ENCODE results near the gene SPATA32.

Gene SPATA32

DNA sequence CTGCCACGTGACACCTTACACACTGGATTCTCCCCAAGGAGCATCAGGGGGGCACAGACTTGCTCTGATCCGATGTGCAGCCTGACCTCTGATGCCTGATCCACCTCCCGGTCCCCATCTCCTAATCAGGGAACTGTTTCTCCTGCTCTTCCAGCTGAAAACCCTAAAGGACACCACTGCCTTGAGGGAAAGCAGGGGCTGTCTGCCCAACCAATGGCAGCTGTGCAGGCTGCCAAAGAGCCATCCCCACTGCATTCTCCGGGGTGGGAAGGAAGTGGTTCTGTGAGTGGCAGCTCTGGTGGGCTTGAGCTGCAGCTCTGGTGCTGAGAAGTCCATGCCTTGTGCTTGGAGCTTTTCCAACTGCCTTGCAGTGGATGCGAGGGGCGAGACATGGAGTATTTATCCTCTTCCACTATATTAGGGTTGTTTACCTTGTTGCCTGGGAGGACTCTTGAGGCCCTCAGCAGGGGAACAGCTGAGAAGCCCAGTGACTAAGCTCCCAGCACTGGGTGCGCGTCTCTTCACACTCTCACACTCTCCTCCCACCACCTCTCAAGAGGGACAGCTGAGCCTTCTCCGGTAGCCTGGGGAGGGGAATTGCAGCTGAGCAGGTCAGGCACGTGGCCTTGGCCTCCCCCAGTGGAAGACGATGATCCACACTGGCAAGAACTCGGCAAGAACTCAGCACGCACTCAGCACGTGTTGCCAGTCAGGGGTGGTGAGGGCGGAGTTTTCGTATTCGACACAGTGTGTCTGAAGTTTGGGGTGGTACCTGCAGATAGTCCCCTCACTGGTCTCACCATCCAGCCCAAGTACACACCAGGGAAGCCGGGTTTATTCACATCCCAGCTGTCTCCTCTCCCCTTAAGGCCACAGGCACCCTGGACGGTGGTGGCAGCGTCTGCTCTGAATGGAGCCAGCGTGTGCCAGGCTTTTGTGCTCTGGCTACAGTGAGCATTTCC lies 21.1 kb upstream of the SPATA32 start:
- no peak overlapping the region for H3K4me2 ChIP-seq
- H3K36me3 ChIP-seq (ENCODE audit: insufficient read depth) = peaks cover 3% of the 10 kb centered on the region; the same call in 1 of the 2 replicates
- TF ChIP-seq, protein P1, sequence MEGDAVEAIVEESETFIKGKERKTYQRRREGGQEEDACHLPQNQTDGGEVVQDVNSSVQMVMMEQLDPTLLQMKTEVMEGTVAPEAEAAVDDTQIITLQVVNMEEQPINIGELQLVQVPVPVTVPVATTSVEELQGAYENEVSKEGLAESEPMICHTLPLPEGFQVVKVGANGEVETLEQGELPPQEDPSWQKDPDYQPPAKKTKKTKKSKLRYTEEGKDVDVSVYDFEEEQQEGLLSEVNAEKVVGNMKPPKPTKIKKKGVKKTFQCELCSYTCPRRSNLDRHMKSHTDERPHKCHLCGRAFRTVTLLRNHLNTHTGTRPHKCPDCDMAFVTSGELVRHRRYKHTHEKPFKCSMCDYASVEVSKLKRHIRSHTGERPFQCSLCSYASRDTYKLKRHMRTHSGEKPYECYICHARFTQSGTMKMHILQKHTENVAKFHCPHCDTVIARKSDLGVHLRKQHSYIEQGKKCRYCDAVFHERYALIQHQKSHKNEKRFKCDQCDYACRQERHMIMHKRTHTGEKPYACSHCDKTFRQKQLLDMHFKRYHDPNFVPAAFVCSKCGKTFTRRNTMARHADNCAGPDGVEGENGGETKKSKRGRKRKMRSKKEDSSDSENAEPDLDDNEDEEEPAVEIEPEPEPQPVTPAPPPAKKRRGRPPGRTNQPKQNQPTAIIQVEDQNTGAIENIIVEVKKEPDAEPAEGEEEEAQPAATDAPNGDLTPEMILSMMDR (conservative IDR thresholded peaks at IDR 0.05; ENCODE audit: low read depth, low read length) = no peak
- H2AFZ ChIP-seq (ENCODE audit: low read depth) = no peak overlapping the region
- no peaks in the 10 kb centered on the region for H4K20me1 ChIP-seq (ENCODE audit: insufficient read depth)
- peaks cover 1% of the 10 kb centered on the region for H3K4me1 ChIP-seq (ENCODE audit: low read depth, poor library complexity, severe bottlenecking)
- no peak overlapping the region for H3K27ac ChIP-seq
- no peaks in the 10 kb centered on the region for H3K27me3 ChIP-seq (ENCODE audit: insufficient read depth, low read depth)
- H3K79me2 ChIP-seq (ENCODE audit: insufficient read depth, low read depth) = no peaks in the 10 kb centered on the region
- no peak overlapping the region for H3K9ac ChIP-seq
- H3K4me3 ChIP-seq (IDR thresholded peaks at IDR 0.05; ENCODE audit: insufficient read depth, low read depth, low read length) = no peak overlapping the region

DNA sequence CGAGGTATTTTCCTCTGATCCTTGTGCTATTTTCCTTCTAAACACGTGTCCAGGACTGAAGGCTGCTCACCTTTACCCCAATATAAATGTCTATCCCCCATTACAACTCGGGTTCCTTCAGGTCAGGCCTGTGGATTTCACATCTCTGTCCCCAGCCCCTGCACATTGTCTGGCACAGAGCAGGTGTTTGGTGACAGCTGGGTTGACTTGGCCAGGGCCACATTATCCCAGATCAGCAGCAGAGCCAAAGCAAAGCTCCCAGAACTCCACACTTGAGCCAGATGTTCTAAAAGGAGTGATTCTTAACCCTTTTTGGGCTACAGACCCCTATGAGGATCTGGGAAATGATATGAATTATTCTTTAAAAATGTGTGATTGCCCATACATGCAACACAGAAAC lies 18.0 kb upstream of the SPATA32 start:
- no peak overlapping the region for H3K4me3 ChIP-seq (IDR thresholded peaks at IDR 0.05; ENCODE audit: insufficient read depth, low read depth, low read length)
- TF ChIP-seq, protein P1 (conservative IDR thresholded peaks at IDR 0.05; ENCODE audit: low read depth, low read length) = no peak
- H4K20me1 ChIP-seq (ENCODE audit: insufficient read depth) = no peaks in the 10 kb centered on the region
- peaks cover 3% of the 10 kb centered on the region; the same call in 1 of the 2 replicates for H3K36me3 ChIP-seq (ENCODE audit: insufficient read depth)
- no peak overlapping the region for H3K27ac ChIP-seq
- no peaks in the 10 kb centered on the region for H3K79me2 ChIP-seq (ENCODE audit: insufficient read depth, low read depth)
- no peak overlapping the region for H3K4me2 ChIP-seq
- H2AFZ ChIP-seq (ENCODE audit: low read depth) = no peak overlapping the region
- H3K27me3 ChIP-seq (ENCODE audit: insufficient read depth, low read depth) = no peaks in the 10 kb centered on the region
- H3K9ac ChIP-seq = no peak overlapping the region
- H3K4me1 ChIP-seq (ENCODE audit: low read depth, poor library complexity, severe bottlenecking) = peaks cover 13% of the 10 kb centered on the region

DNA sequence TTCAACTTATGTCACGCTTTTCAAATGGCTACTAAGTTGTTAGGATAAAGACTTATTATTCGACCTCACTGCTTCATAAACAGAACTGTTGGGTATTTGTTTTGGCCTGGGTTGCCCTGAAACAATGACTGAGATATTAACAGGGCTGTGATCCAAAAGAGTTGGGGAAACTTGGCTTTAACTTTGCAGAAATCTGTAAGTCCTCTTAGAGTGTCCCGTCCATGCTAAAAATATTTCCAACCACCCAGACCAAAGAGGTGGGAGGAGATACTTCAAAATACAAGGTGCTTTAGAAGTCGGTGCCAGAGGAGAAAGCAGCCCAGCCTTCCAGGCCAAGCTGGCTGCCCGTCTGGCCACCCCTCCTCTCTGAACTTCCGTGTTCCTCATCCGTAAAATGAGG lies 16.1 kb upstream of the SPATA32 start:
- H3K9ac ChIP-seq = no peak overlapping the region
- H3K4me3 ChIP-seq (IDR thresholded peaks at IDR 0.05; ENCODE audit: insufficient read depth, low read depth, low read length) = no peak overlapping the region
- TF ChIP-seq, protein P1 (conservative IDR thresholded peaks at IDR 0.05; ENCODE audit: low read depth, low read length) = no peak
- H3K4me1 ChIP-seq (ENCODE audit: low read depth, poor library complexity, severe bottlenecking) = peaks cover 13% of the 10 kb centered on the region
- H2AFZ ChIP-seq (ENCODE audit: low read depth) = no peak overlapping the region
- H3K36me3 ChIP-seq (ENCODE audit: insufficient read depth) = no peaks in the 10 kb centered on the region
- no peaks in the 10 kb centered on the region for H3K27me3 ChIP-seq (ENCODE audit: insufficient read depth, low read depth)
- H4K20me1 ChIP-seq (ENCODE audit: insufficient read depth) = no peaks in the 10 kb centered on the region
- no peaks in the 10 kb centered on the region for H3K79me2 ChIP-seq (ENCODE audit: insufficient read depth, low read depth)
- H3K4me2 ChIP-seq = no peak overlapping the region
- H3K27ac ChIP-seq = peak overlapping the region; percentile 32; the same call in 1 of the 2 replicates

DNA sequence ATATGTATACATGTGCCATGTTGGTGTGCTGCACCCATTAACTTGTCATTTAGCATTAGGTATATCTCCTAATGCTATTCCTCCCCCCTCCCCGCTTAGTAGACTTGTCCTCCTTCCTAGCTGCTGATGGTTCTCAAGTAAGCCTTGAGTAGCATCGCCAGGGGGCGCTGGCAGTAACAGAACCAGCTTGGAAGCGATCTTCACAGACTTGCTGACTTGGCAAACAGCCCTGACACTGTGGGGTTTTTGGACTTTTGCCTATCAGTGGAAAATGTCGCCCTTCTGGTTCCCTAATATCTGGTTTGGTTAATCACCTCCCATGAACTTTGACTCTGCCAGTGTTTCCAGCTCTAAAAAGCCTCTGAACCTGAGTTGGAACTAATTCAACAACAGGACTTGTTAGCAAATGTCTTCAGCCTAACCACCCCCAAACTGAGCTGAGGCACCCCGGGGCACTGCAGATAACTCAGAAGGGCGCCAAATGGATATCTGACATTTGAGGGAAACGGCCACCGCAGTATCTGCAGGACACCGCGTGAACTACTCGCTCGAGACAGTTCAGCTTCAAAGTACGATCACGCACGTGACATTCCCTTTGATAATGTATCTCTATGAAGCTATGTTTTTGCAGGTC lies 15.4 kb upstream of the SPATA32 start:
- H3K27ac ChIP-seq = peak overlapping the region; percentile 32; the same call in 1 of the 2 replicates
- TF ChIP-seq, protein P1 (conservative IDR thresholded peaks at IDR 0.05; ENCODE audit: low read depth, low read length) = peak; percentile 88
- H4K20me1 ChIP-seq (ENCODE audit: insufficient read depth) = no peaks in the 10 kb centered on the region
- peak overlapping the region; percentile 31 for H3K4me2 ChIP-seq
- no peak overlapping the region for H3K4me3 ChIP-seq (IDR thresholded peaks at IDR 0.05; ENCODE audit: insufficient read depth, low read depth, low read length)
- H3K27me3 ChIP-seq (ENCODE audit: insufficient read depth, low read depth) = no peaks in the 10 kb centered on the region
- no peak overlapping the region for H3K9ac ChIP-seq
- H3K36me3 ChIP-seq (ENCODE audit: insufficient read depth) = no peaks in the 10 kb centered on the region
- peaks cover 13% of the 10 kb centered on the region for H3K4me1 ChIP-seq (ENCODE audit: low read depth, poor library complexity, severe bottlenecking)
- H2AFZ ChIP-seq (ENCODE audit: low read depth) = no peak overlapping the region
- no peaks in the 10 kb centered on the region for H3K79me2 ChIP-seq (ENCODE audit: insufficient read depth, low read depth)
